GM21360 (cell line): Measurements from ENCODE around the gene RHOJ.
"Not testable (repeated sequence)": the region's sequence is repeated elsewhere in the genome, so short reads cannot be mapped to it uniquely, and the experiment has no call there.

ENCODE experiments used
- ATAC-seq: cut with Tn5 transposase; IDR thresholded peaks from one replicate; pipeline ENCODE4 v1.9.1; 2021; ENCODE audit warnings: mild to moderate bottlenecking, moderate library complexity; ENCODE audit not compliant: unreplicated experiment

RHOJ gene

GRCh38 chr14:63295231-63295685, 91.0 kb downstream of the RHOJ start:
- no peak for ATAC-seq

- ATAC-seq = no peak
Measured at GRCh38 chr14:63296060-63296563, 91.9 kb downstream of the RHOJ start.

DNA sequence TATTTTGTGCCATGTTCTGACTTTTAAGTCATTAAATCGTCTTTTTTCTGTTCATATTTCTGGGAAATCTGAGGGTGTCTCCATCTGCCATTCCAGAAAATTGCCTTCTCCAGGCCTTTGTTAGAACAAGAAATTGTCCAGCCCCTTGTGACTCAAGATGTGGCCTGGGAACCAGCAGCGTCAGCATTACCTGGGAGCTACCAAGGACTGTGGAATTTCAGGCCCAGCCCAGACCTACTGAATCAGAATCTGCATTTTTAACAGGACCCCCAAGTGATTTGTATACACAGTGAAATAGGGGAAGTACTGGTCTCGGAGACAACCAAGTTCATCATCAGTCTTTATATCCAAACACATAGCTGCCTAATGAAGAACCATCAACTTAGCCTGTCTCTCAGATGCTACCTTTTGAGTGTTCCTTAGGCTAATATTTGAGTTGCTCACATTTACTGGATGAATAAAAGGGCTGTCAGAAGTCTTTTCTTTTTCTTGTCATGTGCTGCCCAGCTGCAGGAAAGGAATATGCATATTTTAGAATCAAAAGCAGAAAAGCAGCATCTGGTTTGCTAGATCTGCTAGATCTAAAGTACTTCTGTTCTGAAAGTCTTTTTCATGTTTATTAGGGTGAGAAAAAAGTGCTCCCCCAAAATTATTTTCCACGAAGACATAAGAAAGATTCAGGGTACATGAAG, 93.3 kb downstream of the RHOJ start:
- ATAC-seq = no peak

DNA sequence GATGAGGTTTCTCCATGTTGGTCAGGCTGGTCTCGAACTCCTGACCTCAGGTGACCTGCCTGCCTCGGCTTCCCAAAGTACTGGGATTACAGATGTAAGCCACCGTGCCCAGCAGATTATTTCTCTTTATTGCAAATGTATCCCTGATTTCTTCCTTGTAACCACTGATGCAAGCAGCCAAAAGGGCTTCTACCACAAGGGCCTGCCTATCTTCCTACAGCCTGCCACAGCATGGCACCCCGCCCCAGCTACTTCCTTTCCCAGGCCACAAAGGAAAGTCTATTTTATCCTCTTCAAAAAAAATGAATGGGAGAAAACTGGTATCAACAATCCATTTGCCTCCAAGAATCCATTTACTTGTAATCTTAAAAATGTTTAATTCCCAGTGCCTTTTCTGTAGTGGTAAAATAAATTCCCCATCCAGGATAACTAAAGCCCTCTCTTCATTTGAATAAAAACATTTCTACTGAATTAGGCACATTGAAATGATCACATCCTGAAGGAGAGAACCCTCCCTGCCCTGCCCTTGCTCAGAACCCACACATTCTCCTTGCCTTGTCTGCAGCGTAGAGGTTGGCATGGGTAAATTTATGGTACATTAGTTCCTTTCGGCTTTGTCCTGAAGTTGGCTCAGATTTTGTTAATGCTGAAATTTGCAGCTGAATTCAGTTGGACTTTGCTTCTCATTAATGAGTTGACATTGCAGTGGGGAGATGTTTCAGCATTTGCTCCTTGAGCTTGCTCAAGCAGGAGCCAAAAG, 95.3 kb downstream of the RHOJ start:
- ATAC-seq = no peak

GRCh38 chr14:63300854-63301253, 96.6 kb downstream of the RHOJ start:
- ATAC-seq = no peak

- ATAC-seq = no peak
Measured at GRCh38 chr14:63301891-63302534, 97.8 kb downstream of the RHOJ start.

DNA sequence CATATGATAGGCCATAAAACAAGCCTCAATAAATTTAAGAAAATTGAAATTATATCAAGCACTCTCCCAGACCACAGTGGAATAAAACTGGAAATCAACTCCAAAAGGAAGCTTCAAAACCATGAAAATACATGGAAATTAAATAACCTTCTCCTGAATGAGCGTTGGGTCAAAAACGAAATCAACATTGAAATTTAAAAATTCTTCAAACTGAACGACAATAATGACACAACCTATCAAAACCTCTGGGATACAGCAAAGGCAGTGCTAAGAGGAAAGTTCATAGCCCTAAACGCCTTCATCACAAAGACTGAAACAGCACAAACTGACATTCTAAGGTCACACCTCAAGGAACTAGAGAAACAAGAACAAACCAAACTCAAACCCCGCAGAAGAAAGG, 100.2 kb downstream of the RHOJ start:
- not testable (repeated sequence) for ATAC-seq

- peak; percentile 55 for ATAC-seq
Measured at GRCh38 chr14:63308723-63309317, 104.6 kb downstream of the RHOJ start.

- ATAC-seq = no peak
Measured at GRCh38 chr14:63318835-63319234, 114.6 kb downstream of the RHOJ start, which contains the start of gene GPHB5. GPHB5 (minus strand) TSS chr14:63318935; CDS start chr14:63317849, 1,086 bp downstream.

- no peak for ATAC-seq
Measured at GRCh38 chr14:63322472-63322871, 118.2 kb downstream of the RHOJ start.

DNA sequence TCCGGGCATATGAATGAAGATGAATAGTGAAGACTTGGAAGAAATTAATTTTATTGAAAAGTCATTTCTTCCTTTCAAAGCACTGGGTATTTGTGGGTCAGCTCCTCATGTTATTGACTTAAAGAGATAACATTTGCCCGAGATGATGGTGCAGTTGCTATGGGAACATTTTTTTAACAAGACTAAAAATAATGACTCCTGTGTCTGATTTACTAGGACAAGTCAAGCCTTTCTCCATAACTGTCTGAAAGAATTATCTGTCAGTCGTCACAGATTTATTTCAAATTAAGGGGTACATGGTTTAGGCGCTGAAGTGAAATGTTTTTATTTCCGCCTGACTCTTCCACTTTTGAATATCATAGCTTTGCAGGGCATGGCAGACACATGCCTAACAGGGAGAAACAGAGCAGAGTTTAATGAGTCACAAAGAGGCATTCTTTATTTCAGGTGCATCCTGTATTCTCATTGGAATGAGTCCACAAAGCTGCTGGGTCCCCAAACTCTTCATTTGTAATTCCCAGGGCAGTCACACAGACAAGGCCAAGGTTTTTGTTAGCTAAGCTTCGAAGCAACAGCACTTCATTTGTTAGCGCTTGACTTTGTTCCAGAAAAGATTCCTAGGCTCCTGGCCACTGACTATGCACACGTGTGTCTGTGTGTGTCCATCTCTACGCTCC, 118.8 kb downstream of the RHOJ start:
- ATAC-seq = no peak

DNA sequence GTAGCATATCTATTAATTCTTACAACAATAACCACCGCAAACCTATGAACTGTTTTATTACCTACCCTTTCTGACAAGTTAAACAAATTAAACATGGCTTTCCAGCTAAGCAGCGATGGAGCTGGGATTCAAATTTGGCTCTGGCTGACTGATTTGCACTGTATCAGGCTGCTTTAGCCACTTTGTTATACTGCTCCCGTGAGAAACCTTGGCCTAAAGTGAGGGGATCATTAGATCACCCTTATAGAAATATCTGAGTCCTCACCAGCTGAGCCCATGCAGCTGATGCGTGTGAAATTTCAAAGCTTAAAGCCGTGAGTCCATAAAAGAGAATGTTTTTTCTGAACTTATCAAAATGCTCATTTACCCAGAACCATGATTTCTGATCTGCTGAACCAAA, 122.6 kb downstream of the RHOJ start:
- ATAC-seq = no peak

GRCh38 chr14:63328787-63329737, 124.8 kb downstream of the RHOJ start:
- no peak for ATAC-seq

DNA sequence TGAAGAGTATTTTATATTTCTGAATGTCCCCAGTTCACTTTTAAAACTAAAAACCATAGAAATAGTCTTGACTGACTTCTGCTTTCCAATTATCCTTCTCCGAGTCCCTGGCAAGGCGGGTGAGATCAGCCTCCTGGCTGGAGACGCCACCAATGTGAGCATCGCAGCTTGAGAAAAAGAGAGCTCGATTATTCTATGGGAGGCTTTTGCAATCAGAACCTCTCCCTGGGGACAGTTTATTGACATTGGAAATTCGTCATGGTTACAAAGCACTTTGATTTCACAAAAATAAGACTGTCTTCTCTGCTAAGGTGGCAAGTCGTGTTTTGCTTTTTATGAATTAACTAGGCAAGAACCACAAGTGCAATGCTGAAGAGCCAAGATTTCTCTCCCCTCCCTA, 138.1 kb downstream of the RHOJ start:
- no peak for ATAC-seq
